Natural killer cell (primary cell): ENCODE measurements around the gene FRMPD1. TPM values are rescaled to one million over a fixed set of nuclear protein-coding genes. Genes with fewer than 3 reads are reported as not detected.
A peak's percentile ranks its signal among the peaks of the same experiment; 100 is the strongest.

Experiments used
- ATAC-seq, 3 donors: fragments of 150-1000 bp in 2 of 3; fragments of 200-7000 bp in 1 of 3; cut with Tn5 transposase; 1 replicate in 1 of 3; 2 replicates in 2 of 3; pipeline ENCODE4 v1.10.0; 2021; ENCODE audit warnings: mild to moderate bottlenecking in 2 of 3, moderate library complexity in 2 of 3
- DNase-seq, 2 donors: peaks; one replicate each; pipeline versions ENCODE4 v3.0.0 to v3.0.0-alpha.2; 2013 to 2021; ENCODE audit warnings: mixed read lengths in 1 of 2
- H3K27ac ChIP-seq: one replicate; pipeline ENCODE4 v1.5.1; 2013; ENCODE audit warnings: mild to moderate bottlenecking, low read length
- H3K27me3 ChIP-seq: one replicate; pipeline ENCODE4 v1.6.1; 2013; ENCODE audit warnings: low read length; ENCODE audit not compliant: control insufficient read depth, insufficient read depth
- H3K36me3 ChIP-seq: one replicate; pipeline ENCODE4 v1.6.1; 2013; ENCODE audit warnings: low read length; ENCODE audit not compliant: control insufficient read depth, insufficient read depth
- H3K4me1 ChIP-seq: one replicate; pipeline ENCODE4 v1.6.1; 2013; ENCODE audit warnings: low read length; ENCODE audit not compliant: control insufficient read depth, insufficient read depth
- H3K4me3 ChIP-seq: one replicate; pipeline ENCODE4 v1.5.1; 2013; ENCODE audit warnings: low read length
- H3K9me3 ChIP-seq: one replicate; pipeline ENCODE4 v1.6.1; 2013; ENCODE audit warnings: low read length; ENCODE audit not compliant: control insufficient read depth, insufficient read depth
- H3K27ac Mint-ChIP-seq, 2 donors: one replicate each; pipeline ENCODE4 v1.8.0; 2022; ENCODE audit warnings: mild to moderate bottlenecking in 2 of 2, mixed read lengths in 2 of 2, moderate library complexity in 1 of 2
- H3K27me3 Mint-ChIP-seq, 2 donors: one replicate each; pipeline ENCODE4 v1.8.0; 2022; ENCODE audit warnings: low read depth in 2 of 2, mixed read lengths in 2 of 2
- H3K36me3 Mint-ChIP-seq: one replicate; pipeline ENCODE4 v1.8.0; 2022; ENCODE audit warnings: mixed read lengths
- H3K4me1 Mint-ChIP-seq, 2 donors: one replicate each; pipeline ENCODE4 v1.8.0; 2022; ENCODE audit warnings: mixed read lengths in 2 of 2
- H3K4me3 Mint-ChIP-seq: one replicate; pipeline ENCODE4 v1.8.0; 2022; ENCODE audit warnings: mild to moderate bottlenecking, moderate library complexity, mixed read lengths
- H3K9me3 Mint-ChIP-seq, 2 donors: one replicate each; pipeline ENCODE4 v1.8.0; 2022; ENCODE audit warnings: mixed read lengths in 2 of 2
- CTCF ChIP-seq: fragments of 200-600 bp; IDR thresholded peaks from one replicate; pipeline ENCODE4 v1.8.0; 2022; ENCODE audit warnings: antibody characterized with exemption
- WGBS: methylation state at CpG from one replicate; pipeline ENCODE4 v1.1.7; 2013; ENCODE audit warnings: missing lambda C conversion rate; ENCODE audit not compliant: insufficient coverage; 5-methylcytosine and 5-hydroxymethylcytosine counted together
- intact Hi-C: fragments of 100-400 bp; cut with micrococcal nuclease; formaldehyde crosslinking; loops from one replicate; pipeline ENCODE4 v1.14.2; 2022
- total RNA-seq, 4 donors: library from RNA; stranded (reverse); fragments of 120-200 nt in 1 of 4; gene quantifications; one replicate each; pipeline versions ENCODE4 v1.2.3 to v1.2.4, GENCODE V29; 2013 to 2022

The FRMPD1 gene
- total RNA-seq, 3 donors from 2014 or later (not counting 1 experiment from before 2014, with no cell fraction given), result not detected

GRCh38 chr9:37788332-37788731 lies 137.6 kb downstream of the FRMPD1 start:
- Mint-ChIP-seq H3K4me1 (peaks cover 14 to 18% of the 10 kb centered on the region in 2 donors), H3K36me3 (no peaks in the 10 kb centered on the region), H3K4me3 (peak overlapping the region; percentile 3), H3K9me3 (no peaks in the 10 kb centered on the region), H3K27ac (no peak overlapping the region), H3K27me3 (peaks cover 0 to 2% of the 10 kb centered on the region in 2 donors)
- Histone ChIP-seq H3K36me3 (no peaks in the 10 kb centered on the region), H3K27ac (no peak overlapping the region), H3K4me1 (peaks cover 11% of the 10 kb centered on the region), H3K4me3 (no peak overlapping the region), H3K27me3 (no peaks in the 10 kb centered on the region), H3K9me3 (no peaks in the 10 kb centered on the region)
- ATAC-seq, result no peak
- TF ChIP-seq CTCF, result no peak
- no peak for DNase-seq
- intact Hi-C loops, result no loop called here
- 92% methylated on average over 6 of the region's 6 CpGs for WGBS

GRCh38 chr9:37790096-37790495 lies 139.3 kb downstream of the FRMPD1 start:
- no peaks in the 10 kb centered on the region for H3K9me3 ChIP-seq
- Mint-ChIP-seq H3K27me3 (peaks cover 0 to 2% of the 10 kb centered on the region in 2 donors), H3K4me3 (no peak overlapping the region), H3K4me1 (peaks cover 1 to 2% of the 10 kb centered on the region in 2 donors), H3K27ac (no peak overlapping the region), H3K36me3 (no peaks in the 10 kb centered on the region), H3K9me3 (no peaks in the 10 kb centered on the region)
- DNase-seq (no peak), ATAC-seq (no peak)
- no peaks in the 10 kb centered on the region for H3K36me3 ChIP-seq
- 93% methylated on average over 2 of the region's 2 CpGs for WGBS
- intact Hi-C loops, result no loop called here
- peaks cover 6% of the 10 kb centered on the region for H3K4me1 ChIP-seq
- H3K27me3 ChIP-seq, result no peaks in the 10 kb centered on the region
- no peak for TF ChIP-seq CTCF
- no peak overlapping the region for H3K27ac ChIP-seq
- no peak overlapping the region for H3K4me3 ChIP-seq

GRCh38 chr9:37792122-37792521 lies 141.4 kb downstream of the FRMPD1 start:
- ATAC-seq (no peak), DNase-seq (no peak)
- Mint-ChIP-seq H3K4me1 (no peaks in the 10 kb centered on the region), H3K27me3 (peaks cover 0 to 4% of the 10 kb centered on the region in 2 donors), H3K4me3 (no peak overlapping the region), H3K27ac (no peak overlapping the region), H3K9me3 (no peaks in the 10 kb centered on the region), H3K36me3 (no peaks in the 10 kb centered on the region)
- Histone ChIP-seq H3K4me3 (no peak overlapping the region), H3K27me3 (no peaks in the 10 kb centered on the region), H3K27ac (no peak overlapping the region), H3K36me3 (no peaks in the 10 kb centered on the region), H3K9me3 (no peaks in the 10 kb centered on the region), H3K4me1 (no peaks in the 10 kb centered on the region)
- no peak for TF ChIP-seq CTCF
- intact Hi-C loops, result no loop called here
- 94% methylated on average over 3 of the region's 5 CpGs for WGBS

GRCh38 chr9:37796232-37796631 lies 145.5 kb downstream of the FRMPD1 start:
- Mint-ChIP-seq H3K4me3 (no peak overlapping the region), H3K9me3 (no peaks in the 10 kb centered on the region), H3K27ac (no peak overlapping the region), H3K4me1 (peaks cover 0 to 4% of the 10 kb centered on the region in 2 donors), H3K36me3 (no peaks in the 10 kb centered on the region), H3K27me3 (peaks cover 0 to 2% of the 10 kb centered on the region in 2 donors)
- 80% methylated on average over 1 of the region's 2 CpGs for WGBS
- DNase-seq, result no peak
- peaks cover 7% of the 10 kb centered on the region for H3K4me1 ChIP-seq
- ATAC-seq, result no peak
- no peak for TF ChIP-seq CTCF
- no peaks in the 10 kb centered on the region for H3K9me3 ChIP-seq
- H3K27me3 ChIP-seq, result no peaks in the 10 kb centered on the region
- H3K27ac ChIP-seq, result no peak overlapping the region
- H3K4me3 ChIP-seq, result no peak overlapping the region
- H3K36me3 ChIP-seq, result no peaks in the 10 kb centered on the region
- intact Hi-C loops, result no loop called here
